ENCODE data around the gene CASP14.
A peak's percentile ranks its signal among the peaks of the same experiment; 100 is the strongest.
"Not testable (repeated sequence)": the region's sequence is repeated elsewhere in the genome, so short reads cannot be mapped to it uniquely, and the experiment has no call there.

Gene CASP14

GRCh38 chr19:15072930-15073647 is 23.8 kb downstream of the CASP14 start:
- peak; percentile 3 for DNase-seq (ENCODE audit: low read depth)

GRCh38 chr19:15074371-15074770 is 25.1 kb downstream of the CASP14 start:
- no peak for DNase-seq (ENCODE audit: low read depth)

GRCh38 chr19:15075806-15076205 is 26.5 kb downstream of the CASP14 start:
- no peak for DNase-seq (ENCODE audit: low read depth)

- DNase-seq (ENCODE audit: low read depth) = peak; percentile 22
Observed at GRCh38 chr19:15080002-15080401, 30.7 kb downstream of the CASP14 start.

GRCh38 chr19:15081911-15082310 is 32.6 kb downstream of the CASP14 start, which contains the start of gene OR1I1:
OR1I1 (plus strand) TSS chr19:15082211; CDS start chr19:15087066, 4,855 bp downstream.
- DNase-seq (ENCODE audit: low read depth) = no peak

- DNase-seq (ENCODE audit: low read depth) = no peak
Observed at GRCh38 chr19:15087182-15087581, 37.9 kb downstream of the CASP14 start.

GRCh38 chr19:15091918-15092753 is 42.9 kb downstream of the CASP14 start:
- peak; percentile 83 for DNase-seq (ENCODE audit: low read depth)

- DNase-seq (ENCODE audit: low read depth) = no peak
Observed at GRCh38 chr19:15093001-15093400, 43.7 kb downstream of the CASP14 start.

GRCh38 chr19:15096223-15096622 is 46.9 kb downstream of the CASP14 start:
- no peak for DNase-seq (ENCODE audit: low read depth)

GRCh38 chr19:15097980-15098379 is 48.7 kb downstream of the CASP14 start:
- DNase-seq (ENCODE audit: low read depth) = not testable (repeated sequence)

GRCh38 chr19:15098460-15098859 is 49.2 kb downstream of the CASP14 start:
- no peak for DNase-seq (ENCODE audit: low read depth)

- no peak for DNase-seq (ENCODE audit: low read depth)
Observed at GRCh38 chr19:15099017-15099582, 49.8 kb downstream of the CASP14 start.

- peak; percentile 56 for DNase-seq (ENCODE audit: low read depth)
Observed at GRCh38 chr19:15101479-15102082, 52.3 kb downstream of the CASP14 start.

GRCh38 chr19:15104003-15104402 is 54.7 kb downstream of the CASP14 start:
- DNase-seq (ENCODE audit: low read depth) = no peak

- no peak for DNase-seq (ENCODE audit: low read depth)
Observed at GRCh38 chr19:15104411-15104810, 55.1 kb downstream of the CASP14 start.

GRCh38 chr19:15105044-15105443 is 55.8 kb downstream of the CASP14 start:
- no peak for DNase-seq (ENCODE audit: low read depth)

- peak; percentile 80 for DNase-seq (ENCODE audit: low read depth)
Observed at GRCh38 chr19:15107061-15108010, 58.1 kb downstream of the CASP14 start, which contains the start of gene SYDE1. SYDE1 (plus strand) TSS chr19:15107401; CDS start chr19:15107434, 33 bp downstream.

Data from ELR (cell line).